GM20000 (cell line): ENCODE measurements around the gene GCK.

Experiments used
- DNase-seq: peaks from one replicate; pipeline ENCODE4 v3.0.0; 2012; ENCODE audit warnings: low spot score
- TF ChIP-seq, protein P1 (sequence below): IDR thresholded peaks from 2 replicates; pipeline ENCODE4 v1.5.1; 2012; ENCODE audit warnings: mild to moderate bottlenecking, control low read depth; ENCODE audit errors: extremely low read depth, missing control alignments

GCK gene

DNA sequence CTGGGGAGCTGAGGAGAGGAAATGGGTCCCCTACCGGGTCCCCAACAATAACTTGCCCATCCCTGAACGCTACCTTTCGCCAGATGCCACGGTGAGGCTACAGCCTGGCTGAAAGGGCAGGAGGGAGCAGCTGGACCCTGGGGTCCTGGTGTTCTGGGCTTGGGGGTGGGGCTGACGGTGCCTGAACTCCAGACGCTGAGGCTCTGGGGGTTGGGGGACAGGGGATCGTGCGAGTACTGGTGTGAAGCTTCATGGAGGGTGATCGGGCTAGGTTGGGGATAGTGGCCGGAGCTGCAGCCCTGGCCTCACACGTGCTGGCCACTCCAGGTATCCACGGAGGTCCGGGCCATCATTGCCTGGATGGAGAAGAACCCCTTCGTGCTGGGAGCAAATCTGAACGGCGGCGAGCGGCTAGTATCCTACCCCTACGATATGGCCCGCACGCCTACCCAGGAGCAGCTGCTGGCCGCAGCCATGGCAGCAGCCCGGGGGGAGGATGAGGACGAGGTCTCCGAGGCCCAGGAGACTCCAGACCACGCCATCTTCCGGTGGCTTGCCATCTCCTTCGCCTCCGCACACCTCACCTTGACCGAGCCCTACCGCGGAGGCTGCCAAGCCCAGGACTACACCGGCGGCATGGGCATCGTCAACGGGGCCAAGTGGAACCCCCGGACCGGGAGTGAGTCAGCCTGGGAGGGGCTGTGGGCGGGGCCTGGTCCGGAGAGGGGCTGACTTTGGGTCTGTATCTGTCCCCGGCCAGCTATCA lies 76.8 kb downstream of the GCK start:
- no peak for DNase-seq
- TF ChIP-seq, protein P1, sequence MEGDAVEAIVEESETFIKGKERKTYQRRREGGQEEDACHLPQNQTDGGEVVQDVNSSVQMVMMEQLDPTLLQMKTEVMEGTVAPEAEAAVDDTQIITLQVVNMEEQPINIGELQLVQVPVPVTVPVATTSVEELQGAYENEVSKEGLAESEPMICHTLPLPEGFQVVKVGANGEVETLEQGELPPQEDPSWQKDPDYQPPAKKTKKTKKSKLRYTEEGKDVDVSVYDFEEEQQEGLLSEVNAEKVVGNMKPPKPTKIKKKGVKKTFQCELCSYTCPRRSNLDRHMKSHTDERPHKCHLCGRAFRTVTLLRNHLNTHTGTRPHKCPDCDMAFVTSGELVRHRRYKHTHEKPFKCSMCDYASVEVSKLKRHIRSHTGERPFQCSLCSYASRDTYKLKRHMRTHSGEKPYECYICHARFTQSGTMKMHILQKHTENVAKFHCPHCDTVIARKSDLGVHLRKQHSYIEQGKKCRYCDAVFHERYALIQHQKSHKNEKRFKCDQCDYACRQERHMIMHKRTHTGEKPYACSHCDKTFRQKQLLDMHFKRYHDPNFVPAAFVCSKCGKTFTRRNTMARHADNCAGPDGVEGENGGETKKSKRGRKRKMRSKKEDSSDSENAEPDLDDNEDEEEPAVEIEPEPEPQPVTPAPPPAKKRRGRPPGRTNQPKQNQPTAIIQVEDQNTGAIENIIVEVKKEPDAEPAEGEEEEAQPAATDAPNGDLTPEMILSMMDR, result no peak

DNA sequence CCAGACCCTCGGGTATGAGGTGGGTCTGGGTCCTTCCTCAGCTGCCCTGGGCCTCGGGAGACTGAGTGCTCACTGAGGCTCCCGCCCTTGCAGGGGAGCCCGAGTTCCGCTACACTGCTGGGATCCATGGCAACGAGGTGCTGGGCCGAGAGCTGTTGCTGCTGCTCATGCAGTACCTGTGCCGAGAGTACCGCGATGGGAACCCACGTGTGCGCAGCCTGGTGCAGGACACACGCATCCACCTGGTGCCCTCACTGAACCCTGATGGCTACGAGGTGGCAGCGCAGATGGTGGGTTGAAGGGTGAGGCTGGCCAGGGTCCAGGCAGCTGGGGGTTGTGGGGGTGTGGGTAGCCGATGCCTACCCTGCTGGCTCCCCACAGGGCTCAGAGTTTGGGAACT lies 77.5 kb downstream of the GCK start:
- TF ChIP-seq, protein P1, result no peak
- no peak for DNase-seq

DNA sequence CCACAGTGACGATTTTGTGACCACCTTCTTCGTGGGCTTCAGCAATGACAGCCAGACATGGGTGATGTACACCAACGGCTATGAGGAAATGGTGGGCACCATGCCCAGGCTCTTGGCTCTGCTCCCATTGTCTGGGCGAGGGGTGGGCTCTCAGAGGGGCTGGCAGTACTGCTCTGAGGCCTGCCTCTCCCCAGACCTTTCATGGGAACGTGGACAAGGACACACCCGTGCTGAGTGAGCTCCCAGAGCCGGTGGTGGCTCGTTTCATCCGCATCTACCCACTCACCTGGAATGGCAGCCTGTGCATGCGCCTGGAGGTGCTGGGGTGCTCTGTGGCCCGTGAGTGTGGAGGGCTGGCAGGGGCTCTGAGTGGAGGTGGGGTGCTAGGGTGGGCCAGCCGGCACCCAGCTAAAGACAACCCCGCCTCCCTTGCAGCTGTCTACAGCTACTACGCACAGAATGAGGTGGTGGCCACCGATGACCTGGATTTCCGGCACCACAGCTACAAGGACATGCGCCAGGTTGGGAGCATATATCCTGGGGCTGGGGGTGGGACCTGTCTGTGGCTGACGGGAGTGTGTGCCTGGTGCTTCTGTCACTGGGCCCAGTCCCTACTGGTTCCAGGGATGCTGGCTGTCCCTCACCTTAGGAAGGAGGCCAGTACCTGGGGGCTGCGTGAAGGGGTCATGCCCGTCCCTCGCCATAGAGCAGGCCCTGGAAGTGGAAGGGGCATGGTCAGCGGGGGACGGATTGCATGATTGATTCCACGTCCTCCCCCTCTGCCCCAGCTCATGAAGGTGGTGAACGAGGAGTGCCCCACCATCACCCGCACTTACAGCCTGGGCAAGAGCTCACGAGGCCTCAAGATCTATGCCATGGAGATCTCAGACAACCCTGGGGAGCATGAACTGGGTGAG lies 78.3 kb downstream of the GCK start:
- TF ChIP-seq, protein P1, result no peak
- DNase-seq, result no peak

DNA sequence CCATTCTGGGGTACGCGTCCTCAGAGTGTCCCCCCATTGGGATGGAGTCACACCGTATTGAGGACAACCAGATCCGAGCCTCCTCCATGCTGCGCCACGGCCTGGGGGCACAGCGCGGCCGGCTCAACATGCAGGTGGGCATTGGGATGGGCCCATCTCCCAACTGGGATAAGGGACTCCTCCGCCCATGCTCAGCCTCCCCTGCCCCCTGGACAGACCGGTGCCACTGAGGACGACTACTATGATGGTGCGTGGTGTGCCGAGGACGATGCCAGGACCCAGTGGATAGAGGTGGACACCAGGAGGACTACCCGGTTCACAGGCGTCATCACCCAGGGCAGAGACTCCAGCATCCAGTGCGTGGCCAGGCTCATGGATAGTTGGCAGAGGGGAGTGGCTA lies 79.2 kb downstream of the GCK start:
- no peak for DNase-seq
- TF ChIP-seq, protein P1, result no peak

DNA sequence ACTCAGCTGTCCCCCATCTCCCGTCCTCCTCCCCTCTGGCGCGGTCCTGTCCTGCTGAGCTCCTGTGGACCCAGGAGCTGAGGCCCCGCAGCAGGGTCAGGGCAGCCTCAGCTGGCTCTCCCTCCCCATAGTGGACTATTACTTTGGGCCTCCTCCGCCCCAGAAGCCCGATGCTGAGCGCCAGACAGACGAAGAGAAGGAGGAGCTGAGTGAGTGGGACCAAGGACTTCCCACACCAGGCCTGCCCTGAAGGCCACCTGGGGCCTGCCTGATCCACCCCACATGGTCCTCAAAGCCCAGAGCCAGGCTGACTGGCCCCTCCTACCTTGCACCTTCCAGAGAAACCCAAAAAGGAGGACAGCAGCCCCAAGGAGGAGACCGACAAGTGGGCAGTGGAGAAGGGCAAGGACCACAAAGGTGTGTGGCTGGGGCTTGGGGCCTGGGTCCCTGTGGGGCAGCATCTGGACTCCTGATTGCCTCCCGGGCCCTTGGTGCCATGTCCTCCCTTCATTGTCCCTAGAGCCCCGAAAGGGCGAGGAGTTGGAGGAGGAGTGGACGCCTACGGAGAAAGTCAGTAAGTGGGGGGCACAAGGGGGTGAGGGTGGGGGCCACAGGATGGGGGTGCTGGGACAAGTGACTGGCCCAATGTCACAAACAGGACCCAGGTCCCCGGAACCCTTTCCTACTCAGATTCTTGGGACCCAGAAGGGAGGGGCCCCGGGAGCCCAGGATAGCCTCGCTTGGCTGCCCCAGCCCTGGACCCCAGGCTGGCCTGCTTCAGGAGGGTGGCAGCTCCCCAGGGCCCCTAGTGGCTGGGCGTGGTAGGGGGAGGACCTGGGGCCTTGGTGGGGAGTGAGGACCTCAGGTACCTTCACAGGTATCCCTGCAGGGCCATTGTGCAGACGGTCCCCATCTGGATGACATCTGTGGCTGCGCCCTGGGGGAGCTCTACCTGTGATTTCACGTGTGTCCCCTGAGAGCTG lies 80.2 kb downstream of the GCK start:
- TF ChIP-seq, protein P1, result no peak
- no peak for DNase-seq

DNA sequence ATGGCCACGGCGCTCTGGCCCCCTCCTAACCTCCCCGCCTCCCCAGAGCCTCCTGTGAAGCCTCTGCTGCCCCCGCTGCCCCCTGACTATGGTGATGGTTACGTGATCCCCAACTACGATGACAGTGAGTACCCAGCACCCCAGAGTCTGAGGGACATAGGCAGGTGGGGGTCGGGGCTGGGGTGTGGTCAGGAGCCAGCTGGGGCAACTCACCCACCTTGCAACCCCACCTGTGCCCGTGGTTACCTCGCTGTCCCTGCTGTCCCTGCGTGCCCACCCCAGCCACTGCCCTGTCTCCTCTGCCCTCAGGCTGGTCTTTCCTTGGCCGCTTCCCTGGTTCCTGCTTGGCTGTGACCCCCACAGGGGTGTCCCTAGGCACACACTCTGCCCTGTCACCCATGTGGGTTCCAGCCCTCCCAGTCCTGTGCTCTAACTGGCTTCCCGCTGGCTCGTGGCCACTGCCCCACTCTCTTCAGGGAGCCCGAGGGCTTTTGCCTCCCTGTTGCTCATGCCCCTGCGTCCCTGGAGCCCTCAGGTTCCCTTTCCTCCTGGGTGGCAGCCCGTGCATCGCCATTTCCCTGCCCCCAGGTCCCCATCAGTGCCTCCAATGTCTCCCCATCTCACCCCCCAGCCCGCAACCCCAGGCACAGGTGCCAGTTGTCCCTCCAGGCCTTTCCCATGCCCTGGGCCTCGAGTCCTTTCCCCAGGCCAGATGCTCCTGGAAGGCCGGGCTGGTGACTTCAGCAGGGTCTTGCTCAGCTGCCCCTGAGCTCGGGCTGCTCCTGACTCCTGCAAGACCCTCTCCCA lies 81.1 kb downstream of the GCK start:
- TF ChIP-seq, protein P1, result no peak
- DNase-seq, result no peak
